Renal cortical epithelial cell (primary cell): ENCODE data around the gene OPCML. TPM values are rescaled to one million over a fixed set of nuclear protein-coding genes. Genes with fewer than 3 reads are reported as not detected.

Source experiments
- DNase-seq: peaks from one replicate; pipeline ENCODE4 v3.0.0-alpha.2; 2011; ENCODE audit warnings: low read depth
- total RNA-seq: library from RNA; depleted of rRNA; stranded (reverse); fragments of >200 nt; gene quantifications from 2 replicates; pipeline ENCODE4 v1.2.3, GENCODE V29; 2014

Gene OPCML
- total RNA-seq, 1 donor from 2014 or later = not detected

- no peak for DNase-seq
Observed at GRCh38 chr11:132894606-132895005, 637.7 kb downstream of the OPCML start.

GRCh38 chr11:132892876-132893275 is 639.4 kb downstream of the OPCML start:
- DNase-seq = no peak

- no peak for DNase-seq
Observed at GRCh38 chr11:132888226-132888625, 644.1 kb downstream of the OPCML start.

GRCh38 chr11:132886335-132886734 is 646.0 kb downstream of the OPCML start:
- peak; percentile 23 for DNase-seq

- no peak for DNase-seq
Observed at GRCh38 chr11:132883241-132883640, 649.1 kb downstream of the OPCML start.

- no peak for DNase-seq
Observed at GRCh38 chr11:132881622-132882021, 650.7 kb downstream of the OPCML start.

- DNase-seq = no peak
Observed at GRCh38 chr11:132878111-132878510, 654.2 kb downstream of the OPCML start.

- no peak for DNase-seq
Observed at GRCh38 chr11:132876705-132877104, 655.6 kb downstream of the OPCML start.

- no peak for DNase-seq
Observed at GRCh38 chr11:132876239-132876638, 656.1 kb downstream of the OPCML start.

GRCh38 chr11:132874638-132875037 is 657.7 kb downstream of the OPCML start:
- peak; percentile 46 for DNase-seq

GRCh38 chr11:132873841-132874240 is 658.5 kb downstream of the OPCML start:
- DNase-seq = no peak

- no peak for DNase-seq
Observed at GRCh38 chr11:132872211-132872610, 660.1 kb downstream of the OPCML start.

GRCh38 chr11:132866783-132867545 is 665.3 kb downstream of the OPCML start:
- DNase-seq = peak; percentile 64

- DNase-seq = no peak
Observed at GRCh38 chr11:132865623-132866022, 666.7 kb downstream of the OPCML start.

- DNase-seq = no peak
Observed at GRCh38 chr11:132864811-132865576, 667.3 kb downstream of the OPCML start.

- no peak for DNase-seq
Observed at GRCh38 chr11:132862933-132863332, 669.4 kb downstream of the OPCML start.

GRCh38 chr11:132862137-132862536 is 670.2 kb downstream of the OPCML start:
- DNase-seq = no peak

GRCh38 chr11:132859306-132859705 is 673.0 kb downstream of the OPCML start:
- DNase-seq = no peak

GRCh38 chr11:132858223-132858622 is 674.1 kb downstream of the OPCML start:
- DNase-seq = peak; percentile 11

- DNase-seq = no peak
Observed at GRCh38 chr11:132856032-132856431, 676.3 kb downstream of the OPCML start.

GRCh38 chr11:132855516-132855915 is 676.8 kb downstream of the OPCML start:
- DNase-seq = no peak

GRCh38 chr11:132853886-132854285 is 678.4 kb downstream of the OPCML start:
- no peak for DNase-seq

- no peak for DNase-seq
Observed at GRCh38 chr11:132852361-132852760, 679.9 kb downstream of the OPCML start.
